Islet precursor cell (in vitro differentiated cells): Measurements from ENCODE around the gene DUS1L.

Source experiments
- DNase-seq: peaks from one replicate; pipeline ENCODE4 v3.0.0-alpha.2; 2018

DUS1L gene

DNA sequence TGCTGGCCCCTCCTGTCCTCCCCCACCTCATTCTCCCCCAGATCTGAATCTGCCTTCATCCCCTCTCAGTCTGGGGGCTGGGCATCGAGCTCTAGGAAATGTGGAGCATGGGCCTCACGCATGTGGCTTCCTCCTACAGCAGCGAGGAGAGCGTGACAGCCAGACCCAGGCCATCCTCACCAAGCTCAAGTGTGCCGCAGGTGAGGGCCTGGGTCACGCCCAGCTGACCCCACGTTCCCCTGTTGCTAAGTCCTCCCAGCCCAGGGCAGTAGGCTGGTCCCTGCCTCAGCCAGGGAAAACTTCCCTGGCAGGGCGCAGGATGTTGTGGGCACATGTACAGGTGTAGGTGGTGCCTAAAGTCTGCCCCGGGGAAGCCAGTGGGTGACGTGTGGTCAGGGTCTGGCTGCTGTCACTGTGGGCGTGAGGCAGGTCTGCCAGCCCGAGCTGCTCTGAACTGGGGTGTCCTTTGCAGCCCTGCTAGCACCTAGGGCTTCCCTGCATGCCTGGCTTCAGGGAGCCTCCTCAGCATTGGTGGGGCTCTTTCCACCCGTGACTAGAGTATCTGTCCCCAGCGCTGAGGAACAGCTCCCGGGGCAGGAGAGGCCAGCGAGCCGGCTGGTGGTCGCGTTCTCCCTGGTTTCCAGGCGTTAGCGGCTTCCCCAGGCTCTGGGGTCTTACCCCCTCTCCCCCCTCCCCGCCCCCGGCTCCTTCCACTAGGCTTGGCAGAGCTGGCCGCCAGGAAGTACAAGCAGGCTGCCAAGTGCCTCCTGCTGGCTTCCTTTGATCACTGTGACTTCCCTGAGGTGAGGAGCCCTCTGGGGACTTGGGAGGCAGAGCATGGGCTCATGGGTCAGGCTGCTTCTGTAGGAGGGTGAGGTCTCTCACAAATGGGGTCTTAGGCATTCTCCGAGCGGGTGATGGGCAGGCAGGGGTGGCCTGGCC, 10.3 kb downstream of the DUS1L start:
- DNase-seq = no peak

DNA sequence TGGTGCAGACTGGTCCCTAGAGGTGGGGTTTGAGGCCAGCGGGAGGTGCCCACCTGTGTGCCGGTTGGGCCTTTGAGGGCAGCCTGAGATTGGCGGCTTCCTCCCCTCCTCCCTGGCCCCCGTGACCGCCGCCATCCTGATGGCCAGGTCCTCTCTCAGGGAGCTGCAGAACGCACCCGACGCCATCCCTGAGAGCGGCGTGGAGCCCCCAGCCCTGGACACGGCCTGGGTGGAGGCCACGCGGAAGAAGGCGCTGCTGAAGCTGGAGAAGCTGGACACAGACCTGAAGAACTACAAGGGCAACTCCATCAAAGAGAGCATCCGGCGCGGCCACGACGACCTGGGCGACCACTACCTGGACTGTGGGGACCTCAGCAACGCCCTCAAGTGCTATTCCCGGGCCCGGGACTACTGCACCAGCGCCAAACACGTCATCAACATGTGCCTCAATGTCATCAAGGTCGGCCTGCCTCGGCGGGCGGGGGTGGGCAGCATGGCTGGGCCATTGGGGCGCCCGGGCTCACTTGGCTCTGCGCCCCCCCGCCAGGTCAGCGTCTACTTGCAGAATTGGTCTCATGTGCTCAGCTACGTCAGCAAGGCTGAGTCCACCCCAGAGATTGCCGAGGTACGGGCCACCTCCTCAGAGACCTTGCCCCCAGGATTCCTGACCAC, 11.1 kb downstream of the DUS1L start:
- no peak for DNase-seq

DNA sequence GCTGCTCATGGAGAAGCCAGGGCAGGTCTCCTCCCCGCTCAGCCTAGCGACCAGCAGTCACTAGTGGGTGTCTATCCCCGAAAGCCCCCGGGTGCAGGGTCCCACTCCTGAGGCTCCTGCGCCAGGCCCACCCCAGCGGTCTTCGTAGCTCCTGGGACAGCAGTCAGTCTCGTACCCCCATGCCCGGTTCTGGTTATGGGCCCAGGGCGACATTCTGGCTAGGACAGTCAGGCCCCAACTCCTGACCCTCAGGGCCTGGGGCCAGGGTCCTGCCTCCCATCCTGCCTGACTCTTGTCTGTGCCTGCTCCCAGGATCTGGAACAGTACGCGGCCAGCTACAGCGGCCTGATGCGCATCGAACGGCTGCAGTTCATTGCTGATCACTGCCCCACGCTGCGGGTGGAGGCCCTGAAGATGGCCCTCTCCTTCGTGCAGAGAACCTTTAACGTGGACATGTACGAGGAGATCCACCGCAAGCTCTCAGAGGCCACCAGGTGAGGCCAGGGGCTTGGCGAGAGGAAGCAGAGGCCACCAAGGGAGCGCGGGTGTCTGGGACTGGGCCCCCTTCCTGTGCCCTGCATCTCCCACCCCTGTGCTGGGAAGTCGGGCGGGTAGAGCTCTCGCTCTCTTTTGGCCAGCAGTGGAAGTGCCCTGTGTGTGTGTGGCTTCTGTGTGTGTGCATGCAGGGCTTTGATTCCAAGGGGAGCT, 11.9 kb downstream of the DUS1L start:
- no peak for DNase-seq

DNA sequence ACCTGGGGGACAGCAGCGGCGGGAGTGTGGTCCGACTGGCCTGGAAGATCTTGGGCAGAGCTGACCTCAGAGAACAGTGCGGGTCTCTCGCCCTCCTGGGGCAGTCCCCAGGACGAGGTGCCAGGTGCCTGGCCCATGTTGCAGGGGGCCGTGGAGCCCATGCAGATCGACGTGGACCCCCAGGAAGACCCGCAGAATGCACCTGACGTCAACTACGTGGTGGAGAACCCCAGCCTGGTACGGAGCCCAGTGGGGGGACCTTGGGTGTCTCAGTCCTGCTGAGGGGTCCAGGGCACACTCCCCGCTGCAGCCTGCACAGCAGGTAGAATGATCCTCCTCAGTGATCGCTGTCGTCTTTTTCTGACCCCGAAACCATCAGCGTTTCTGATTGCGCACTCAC, 12.5 kb downstream of the DUS1L start:
- DNase-seq = no peak

DNA sequence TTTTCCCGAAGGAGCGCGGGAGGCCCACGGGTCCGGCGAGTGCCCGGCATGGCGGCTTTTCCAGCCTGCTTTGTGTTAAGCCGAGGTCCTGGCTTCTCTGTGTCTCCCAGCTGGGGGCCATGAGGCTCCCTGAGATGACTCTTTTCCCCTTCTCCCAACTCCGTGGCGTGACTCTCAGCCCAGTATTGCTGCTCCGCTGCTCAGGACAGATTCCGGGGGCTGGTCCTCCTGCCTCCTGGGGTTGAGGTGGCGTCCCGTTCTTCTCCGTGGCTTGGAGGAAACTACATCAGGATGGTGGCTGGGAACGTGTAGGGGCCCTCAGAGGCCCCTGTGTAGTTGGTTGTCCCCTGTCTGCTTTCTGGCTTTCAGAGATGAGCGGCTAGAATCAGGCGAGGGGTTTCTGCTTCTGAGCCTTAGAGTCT, 13.0 kb downstream of the DUS1L start:
- DNase-seq = no peak

DNA sequence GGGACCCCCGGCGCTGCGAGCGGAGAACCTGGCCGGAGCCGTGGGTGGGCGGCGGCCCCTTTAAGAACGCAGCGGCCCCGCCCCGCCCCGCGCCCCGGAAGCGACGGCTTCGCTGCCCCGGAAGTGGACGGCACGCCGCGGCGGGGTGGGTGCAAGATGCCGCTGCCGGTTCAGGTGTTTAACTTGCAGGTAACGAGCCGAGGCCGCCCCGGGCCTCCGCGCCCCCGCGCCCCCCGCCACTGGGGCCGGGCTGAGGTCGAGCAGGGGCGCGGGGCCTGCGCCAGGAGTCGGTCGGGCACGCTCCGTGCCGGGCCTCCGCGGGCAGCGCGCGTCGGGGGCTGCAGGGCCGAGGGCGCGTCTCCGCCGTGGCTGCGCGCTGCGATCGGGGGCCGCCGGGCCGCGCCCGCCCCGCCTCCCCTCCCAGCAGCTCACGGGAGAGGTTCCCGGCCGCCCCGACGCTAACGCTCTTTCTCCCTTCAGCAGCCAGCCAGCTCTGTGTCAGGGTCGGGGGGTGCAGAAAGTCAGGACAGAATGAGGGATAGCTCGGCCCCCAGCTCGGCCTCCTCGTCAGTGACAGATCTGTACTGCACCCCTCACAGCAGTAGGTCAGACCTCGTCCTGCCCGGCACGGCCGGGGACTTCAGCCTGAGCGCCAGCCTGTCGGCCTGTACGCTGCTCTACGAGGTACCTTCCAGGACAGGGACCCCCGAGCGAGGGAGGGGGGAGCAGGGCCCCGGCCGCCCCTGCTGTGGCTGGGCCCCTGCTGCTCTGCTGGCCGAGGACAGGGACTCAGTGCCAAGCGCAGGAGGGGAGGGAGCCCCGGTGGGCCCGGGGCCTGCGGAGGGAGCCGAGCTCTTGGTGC, 13.6 kb downstream of the DUS1L start, which contains the start of the genes GPS1 and RFNG:
Gene GPS1, plus strand, starts transcription at position 123 of the 862 bp plus-strand sequence. Its CDS starts 34 bp downstream, at position 157.
Gene RFNG, minus strand, starts transcription at position 36 of the 862 bp plus-strand sequence. CDS start 45 bp downstream, outside the sequence.
- DNase-seq = peak; percentile 86

DNA sequence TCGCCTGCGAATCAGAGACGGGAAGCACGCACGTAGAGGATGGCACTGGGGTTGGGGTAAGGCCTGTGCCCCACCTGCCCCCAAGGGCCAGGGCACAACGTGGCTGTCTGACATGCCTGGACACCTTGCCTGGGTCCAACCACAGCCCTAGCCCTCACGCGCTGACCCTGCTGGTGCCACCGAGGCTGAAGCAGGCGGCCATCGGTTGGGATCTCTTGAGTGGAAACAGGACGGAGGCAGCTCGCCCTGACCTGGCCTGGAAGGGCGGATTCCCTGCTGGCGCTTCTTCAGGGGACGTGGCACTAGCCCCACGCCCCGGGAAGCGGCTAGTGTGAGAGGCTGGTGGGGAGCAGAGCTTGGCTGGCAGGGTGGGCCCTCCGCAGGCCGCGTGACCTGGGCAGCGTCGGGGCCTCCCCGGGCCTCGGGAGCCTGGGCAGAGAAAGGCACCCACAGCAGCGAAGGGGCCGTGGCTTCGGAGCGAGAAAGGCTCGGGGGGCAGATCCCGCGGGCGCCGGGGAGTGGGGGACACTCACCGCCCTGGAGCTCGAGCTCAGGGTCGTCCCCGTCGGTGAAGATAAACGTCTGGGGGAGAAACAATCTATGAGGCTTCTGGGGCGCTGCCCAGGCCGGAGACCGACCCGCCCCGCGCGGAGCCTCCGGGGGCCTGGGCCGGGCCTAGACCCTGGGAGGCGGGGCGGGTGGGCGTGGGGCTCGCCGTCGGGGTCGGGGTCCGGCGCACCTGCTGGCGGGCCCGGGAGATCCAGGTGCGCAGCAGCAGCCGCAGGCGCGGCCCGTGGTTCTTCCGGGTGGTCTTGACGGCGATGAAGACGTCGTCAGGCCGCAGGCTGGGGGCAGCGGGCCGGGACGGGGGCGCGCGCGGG, 14.6 kb downstream of the DUS1L start:
- DNase-seq = no peak

DNA sequence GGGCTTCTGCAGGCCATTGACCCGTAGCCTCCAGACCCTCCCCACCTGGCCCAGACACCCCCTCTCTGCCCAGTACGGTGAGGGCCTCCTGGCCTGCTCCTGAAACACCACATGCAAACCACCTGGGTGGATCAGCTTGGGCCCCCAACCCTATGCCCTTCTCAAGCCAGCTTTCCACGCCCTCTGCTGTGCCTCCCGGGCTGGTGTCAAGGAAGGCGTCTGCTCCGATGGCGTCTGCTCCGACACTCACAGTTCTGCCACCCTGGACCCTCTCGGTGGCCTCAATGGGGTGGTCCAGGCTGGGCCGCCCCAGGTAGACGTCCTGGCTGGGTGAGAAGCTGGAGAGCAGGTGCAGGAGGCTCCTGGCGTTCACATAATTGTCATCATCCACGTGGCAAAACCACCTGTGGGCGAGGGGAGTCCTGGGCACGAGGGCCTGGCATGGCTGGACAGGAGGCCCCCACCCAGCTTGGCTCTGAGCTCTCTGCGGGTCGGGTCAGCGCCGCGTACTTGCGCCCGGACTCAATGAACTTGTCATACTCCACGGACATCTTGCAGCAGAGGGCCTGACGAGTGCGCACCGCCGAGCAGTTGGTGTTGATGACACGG, 15.3 kb downstream of the DUS1L start:
- DNase-seq = no peak

DNA sequence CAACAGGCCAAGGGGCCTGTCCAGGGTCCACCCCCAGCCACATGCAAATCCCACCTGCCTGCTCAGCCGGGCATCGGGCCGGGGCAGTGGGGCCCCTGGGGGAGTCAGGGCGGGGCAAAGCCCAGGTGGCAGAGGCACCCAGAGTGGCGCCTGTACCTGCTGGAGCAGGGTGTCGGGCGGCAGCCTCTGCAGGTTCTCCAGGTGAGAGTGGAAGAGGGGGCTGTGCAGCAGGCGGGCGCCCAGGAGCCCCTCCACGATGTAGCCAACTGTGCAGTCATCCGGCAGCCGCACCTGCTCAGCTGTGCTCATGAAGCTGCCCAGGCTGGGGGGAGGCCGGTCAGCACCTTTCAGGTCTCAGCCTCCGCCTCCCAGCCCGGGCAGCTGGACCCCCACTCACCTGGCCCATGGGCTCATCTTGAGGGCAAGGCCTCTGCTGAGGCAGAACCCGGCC, 16.1 kb downstream of the DUS1L start:
- no peak for DNase-seq

DNA sequence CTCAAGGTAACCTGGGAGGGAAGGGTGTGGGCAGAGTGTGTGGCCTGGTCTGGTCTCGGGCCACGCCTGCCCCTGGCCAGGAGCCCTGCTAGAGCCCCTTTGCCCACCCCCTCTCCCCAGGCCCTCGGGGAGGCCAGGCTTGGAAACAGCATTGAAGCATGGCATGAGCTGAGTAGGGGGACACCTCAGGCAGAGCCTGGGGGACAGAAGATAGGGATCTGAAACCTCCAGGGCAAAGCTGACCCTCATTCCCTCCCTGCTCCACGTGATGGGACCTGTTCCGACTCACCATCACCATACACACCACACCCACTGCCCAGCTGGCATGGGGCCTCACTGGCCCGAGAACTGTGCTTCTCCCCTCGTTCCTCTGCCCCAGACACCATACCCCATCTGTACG, 16.5 kb downstream of the DUS1L start:
- DNase-seq = no peak

DNA sequence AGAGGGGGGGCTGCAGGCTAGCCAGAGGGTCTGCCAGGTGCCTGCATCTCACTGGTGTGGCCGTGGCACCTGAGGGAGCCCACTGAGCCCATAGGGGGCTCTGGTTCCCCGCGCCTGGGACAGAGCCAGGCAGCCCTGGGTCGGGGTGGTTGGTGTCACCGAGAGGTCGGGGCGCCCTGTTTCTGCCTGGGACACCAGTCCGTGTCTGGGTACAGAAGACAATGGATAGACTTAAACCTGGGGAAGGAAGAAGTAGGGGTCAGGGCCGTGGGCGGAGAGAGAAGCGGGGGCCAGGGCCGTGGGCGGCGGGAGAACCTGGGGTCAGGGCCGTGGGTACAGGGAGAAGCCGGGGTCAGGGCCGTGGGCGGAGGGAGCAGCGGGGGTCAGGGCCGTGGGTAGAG, 17.0 kb downstream of the DUS1L start:
- no peak for DNase-seq

DNA sequence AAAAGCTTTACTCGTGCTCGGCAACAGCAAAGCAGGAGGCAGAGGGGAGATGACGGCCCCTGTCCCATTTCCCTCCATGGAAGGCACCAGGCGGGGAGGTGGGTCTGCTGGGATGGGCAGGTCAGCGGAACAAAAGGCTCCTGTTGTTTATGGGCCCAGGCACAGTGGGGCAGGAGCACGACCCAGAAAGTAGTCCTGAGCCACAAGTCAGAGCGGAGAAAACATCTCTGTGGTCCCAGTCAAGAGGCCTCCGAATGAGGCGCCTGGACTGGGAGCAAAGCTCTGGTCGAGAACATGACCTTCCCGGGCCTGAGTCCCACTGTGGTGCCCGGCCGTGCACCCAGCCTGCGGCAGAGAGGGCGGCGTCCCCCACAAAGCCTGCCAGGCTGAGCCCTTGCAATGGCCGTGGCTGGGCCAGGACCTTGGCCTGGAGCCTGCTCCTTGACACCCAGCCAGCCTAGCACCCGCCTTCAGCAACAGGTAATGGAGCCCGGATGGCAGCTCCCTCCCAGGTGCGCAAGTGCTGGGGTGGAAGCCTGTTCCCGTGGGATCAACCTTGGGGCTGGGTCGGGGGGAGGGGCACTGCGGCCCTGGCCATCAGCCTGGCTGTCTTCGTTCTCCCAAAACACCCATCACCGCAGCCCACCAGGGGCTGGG, 17.6 kb downstream of the DUS1L start:
- no peak for DNase-seq

DNA sequence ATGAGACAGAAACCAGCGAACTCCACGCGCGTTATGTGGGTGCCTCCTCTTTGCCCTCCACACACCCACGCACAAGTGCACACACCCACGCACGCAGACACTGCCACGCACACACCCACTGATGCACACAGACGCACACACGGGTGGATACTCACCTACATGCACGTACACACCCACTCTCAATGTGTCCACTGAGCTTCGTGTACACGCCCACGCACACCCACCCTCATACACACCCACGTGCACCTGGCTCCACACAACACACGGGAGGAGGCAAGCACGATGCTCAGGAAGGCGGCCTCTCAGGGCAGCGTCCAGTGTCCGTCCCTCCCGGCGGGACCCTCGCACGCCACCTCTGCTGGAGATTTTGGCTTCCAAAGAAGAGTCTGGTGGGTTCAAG, 18.2 kb downstream of the DUS1L start:
- no peak for DNase-seq

DNA sequence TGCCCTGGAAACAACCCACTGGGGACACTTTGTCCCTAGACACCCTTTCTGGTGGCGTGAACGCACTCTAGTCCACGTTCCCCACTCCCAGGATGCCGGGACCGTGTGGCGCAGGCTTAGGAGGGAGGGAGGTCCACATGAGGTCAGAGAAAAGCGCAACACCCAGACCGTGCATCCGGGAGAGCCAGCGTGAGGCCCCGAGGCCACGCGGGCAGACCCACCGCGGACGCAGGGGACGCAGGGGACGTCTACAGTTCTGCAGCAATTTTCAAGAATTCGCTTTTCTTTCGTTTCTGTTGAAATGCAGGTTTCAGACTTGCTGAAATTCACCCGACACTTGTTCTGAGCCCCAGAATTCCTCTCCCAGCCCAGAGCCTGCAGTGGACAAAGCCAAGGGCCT, 18.7 kb downstream of the DUS1L start:
- DNase-seq = no peak

DNA sequence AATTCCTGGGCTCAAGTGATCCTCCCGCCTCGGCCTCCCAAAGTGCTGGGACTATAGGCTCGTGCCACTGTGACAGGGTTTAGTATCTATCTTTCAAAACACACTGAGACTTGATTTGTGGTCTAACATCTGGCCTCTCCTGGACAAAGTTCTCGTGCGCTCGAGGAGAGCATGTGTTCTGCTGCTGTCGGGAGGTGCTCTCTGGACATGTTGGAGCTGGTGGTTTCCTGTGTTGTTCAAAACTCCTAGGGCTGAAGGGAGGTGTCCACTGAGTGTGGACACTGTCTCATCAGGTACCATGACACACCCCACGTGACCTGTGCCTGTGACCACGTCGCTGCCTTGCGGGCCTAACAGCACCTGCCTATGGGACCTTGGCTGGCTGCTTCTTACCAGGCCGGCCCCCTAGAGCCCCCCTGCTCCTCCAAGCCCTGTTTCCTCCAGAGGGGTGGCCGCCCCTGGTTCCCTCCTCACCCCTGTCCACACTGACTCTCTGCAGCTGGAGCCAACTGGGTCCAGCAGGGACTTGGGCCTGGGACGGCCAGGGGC, 19.6 kb downstream of the DUS1L start:
- no peak for DNase-seq

DNA sequence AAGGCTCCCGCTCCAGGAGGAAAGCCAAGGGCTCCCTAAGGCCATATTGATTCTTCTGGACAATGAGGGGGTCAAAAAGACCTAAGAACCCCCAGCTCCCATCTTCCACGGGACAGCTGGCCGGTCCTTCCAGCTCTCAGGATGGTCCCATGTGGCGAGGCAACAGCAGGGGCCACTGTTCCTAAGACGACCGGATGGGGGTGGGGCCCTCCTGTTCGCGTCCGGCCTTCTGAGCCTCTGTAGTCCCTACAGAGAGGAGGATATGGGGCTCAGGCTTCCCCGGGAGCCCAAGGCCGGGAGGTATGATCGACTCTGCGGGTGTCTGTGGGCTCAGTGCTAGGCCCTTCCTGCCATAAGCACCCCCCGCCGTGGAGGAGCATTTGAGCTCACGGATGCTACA, 22.1 kb downstream of the DUS1L start:
- no peak for DNase-seq

DNA sequence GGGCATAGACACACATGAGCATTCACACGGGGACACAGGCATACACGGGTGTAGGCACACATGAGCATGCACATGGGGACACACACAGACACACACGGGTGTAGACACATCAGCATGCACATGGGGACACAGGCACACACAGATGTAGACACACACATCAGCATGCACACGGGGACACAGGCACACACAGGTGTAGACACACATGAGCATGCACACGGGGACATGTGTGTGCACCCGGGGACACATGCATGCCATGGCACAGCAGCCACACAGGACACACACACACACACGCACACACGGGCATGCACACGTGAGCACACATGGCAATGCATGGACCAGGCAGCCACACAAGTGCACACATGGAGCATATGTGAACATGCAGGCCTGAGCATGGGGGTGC, 23.0 kb downstream of the DUS1L start:
- no peak for DNase-seq

DNA sequence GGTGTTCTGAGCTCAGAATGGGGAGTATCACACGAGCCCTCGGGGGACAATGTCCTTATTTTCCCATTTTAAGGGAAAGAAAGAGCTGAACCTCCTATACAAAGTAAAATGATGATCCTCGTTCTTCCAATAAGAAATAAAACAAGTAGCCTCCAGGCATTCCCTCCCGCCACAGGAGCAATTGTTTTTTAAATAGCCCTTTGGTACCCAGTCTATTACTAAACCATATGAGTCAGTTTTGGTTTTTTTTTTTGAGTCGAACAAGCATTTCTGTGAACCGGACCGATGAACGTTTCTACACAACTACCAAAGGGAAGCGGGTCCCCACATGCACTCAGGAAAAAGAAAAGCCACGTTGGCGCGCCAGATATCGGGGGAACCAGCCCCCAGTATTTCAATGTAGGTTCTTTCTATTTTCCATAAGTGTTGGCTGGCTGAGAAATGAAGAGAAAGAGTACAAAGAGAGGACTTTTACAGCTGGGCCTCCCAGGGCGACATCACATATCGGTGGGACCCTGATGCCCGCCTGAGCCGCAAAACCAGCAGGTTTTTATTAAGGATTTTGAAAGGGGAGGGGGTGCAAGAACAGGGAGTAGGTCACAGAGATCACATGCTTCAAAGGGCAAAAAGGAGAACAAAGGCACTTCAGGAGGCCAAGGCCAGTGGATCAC, 24.3 kb downstream of the DUS1L start:
- DNase-seq = no peak

DNA sequence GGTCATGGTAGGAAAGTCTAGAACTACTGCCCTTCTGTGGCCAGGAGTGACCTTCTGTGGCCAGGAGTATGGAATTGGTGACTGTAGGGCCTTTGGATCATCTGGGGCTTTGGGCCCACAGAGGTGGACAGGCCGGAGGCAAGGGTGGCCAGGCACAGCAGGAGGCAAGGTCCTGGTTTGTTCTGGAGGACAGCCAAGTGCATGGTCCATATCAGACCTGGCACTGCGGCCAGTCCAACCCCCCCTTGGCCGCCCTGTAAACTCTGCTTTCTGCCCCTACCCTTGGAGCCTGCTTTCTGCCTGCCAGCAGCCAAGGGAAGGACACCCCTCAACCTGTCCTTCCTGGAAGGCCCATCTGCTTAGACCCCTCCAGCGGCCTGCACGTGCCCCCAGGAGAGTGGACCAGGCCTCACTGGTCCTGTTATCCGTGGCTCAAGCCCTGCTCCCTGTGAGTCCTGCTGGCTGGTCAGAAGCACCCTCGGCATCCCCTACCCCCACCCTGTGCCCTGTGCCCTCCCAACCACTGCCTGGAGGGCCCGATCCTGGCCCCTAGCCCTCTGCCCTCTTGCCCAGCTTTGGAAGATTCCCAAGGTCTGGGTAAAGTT, 25.8 kb downstream of the DUS1L start:
- no peak for DNase-seq
